HepG2 (cell line): ENCODE measurements around the gene ASXL1. TPM values are rescaled to one million over a fixed set of nuclear protein-coding genes. Genes with fewer than 3 reads are reported as not detected.

Experiments
- KDM2A ChIP-seq: sonication (generic); formaldehyde crosslinking; IDR thresholded peaks from 2 replicates; pipeline ENCODE4 v1.4.0; 2020; ENCODE audit warnings: low read depth, missing genetic modification reagents, borderline replicate concordance
- MTA1 ChIP-seq: sonication (generic); formaldehyde crosslinking; IDR thresholded peaks from 2 replicates; pipeline ENCODE4 v1.4.0; 2020; ENCODE audit warnings: missing genetic modification reagents, mild to moderate bottlenecking, borderline replicate concordance
- NFIB ChIP-seq: sonication (generic); formaldehyde crosslinking; IDR thresholded peaks from 2 replicates; pipeline ENCODE4 v1.9.0; 2021; ENCODE audit warnings: missing genetic modification reagents, mild to moderate bottlenecking, borderline replicate concordance
- PRPF4 ChIP-seq: fragments of 200-400 bp; formaldehyde crosslinking; IDR thresholded peaks from 2 replicates; pipeline ENCODE4 v1.6.1; 2016; ENCODE audit warnings: low read length, low read depth; ENCODE audit not compliant: poor library complexity, severe bottlenecking
- SMAD1 ChIP-seq: sonication (generic); formaldehyde crosslinking; IDR thresholded peaks from 2 replicates; pipeline ENCODE4 v1.4.0; 2020; ENCODE audit warnings: missing genetic modification reagents, low read depth, mild to moderate bottlenecking, borderline replicate concordance
- SNAPC2 ChIP-seq: sonication (generic); formaldehyde crosslinking; IDR thresholded peaks from 2 replicates; pipeline ENCODE4 v1.8.1; 2022; ENCODE audit warnings: mild to moderate bottlenecking, missing genetic modification reagents
- STAG1 ChIP-seq: sonication (generic); formaldehyde crosslinking; IDR thresholded peaks from 2 replicates; pipeline ENCODE4 v1.4.0; 2020; ENCODE audit warnings: missing genetic modification reagents
- TFDP2 ChIP-seq: sonication (generic); formaldehyde crosslinking; IDR thresholded peaks from 2 replicates; pipeline ENCODE4 v1.4.0; 2020; ENCODE audit warnings: missing genetic modification reagents
- ZNF136 ChIP-seq: sonication (generic); formaldehyde crosslinking; IDR thresholded peaks from 2 replicates; pipeline ENCODE4 v1.8.1; 2022; ENCODE audit warnings: low read depth, mild to moderate bottlenecking, moderate library complexity, missing genetic modification reagents
- ZNF234 ChIP-seq: sonication (generic); formaldehyde crosslinking; conservative IDR thresholded peaks from 2 replicates; pipeline ENCODE4 v1.5.1; 2020; ENCODE audit warnings: mild to moderate bottlenecking, missing genetic modification reagents
- ZNF317 ChIP-seq: sonication (generic); formaldehyde crosslinking; IDR thresholded peaks from 2 replicates; pipeline ENCODE4 v1.5.0; 2020; ENCODE audit warnings: mild to moderate bottlenecking, missing genetic modification reagents
- ZNF34 ChIP-seq: sonication (generic); formaldehyde crosslinking; IDR thresholded peaks from 2 replicates; pipeline ENCODE4 v1.4.0; 2020; ENCODE audit warnings: mild to moderate bottlenecking, missing genetic modification reagents, borderline replicate concordance
- ZNF362 ChIP-seq: sonication (generic); formaldehyde crosslinking; IDR thresholded peaks from 2 replicates; pipeline ENCODE4 v1.4.0; 2020; ENCODE audit warnings: missing genetic modification reagents, mild to moderate bottlenecking, borderline replicate concordance
- ZNF468 ChIP-seq: sonication (generic); formaldehyde crosslinking; IDR thresholded peaks from 2 replicates; pipeline ENCODE4 v1.8.0; 2022; ENCODE audit warnings: mild to moderate bottlenecking, moderate library complexity, missing genetic modification reagents
- ZNF484 ChIP-seq: sonication (generic); formaldehyde crosslinking; IDR thresholded peaks from 2 replicates; pipeline ENCODE4 v1.5.1; 2020; ENCODE audit warnings: mild to moderate bottlenecking, low read depth, missing genetic modification reagents, borderline replicate concordance
- ZNF557 ChIP-seq: sonication (generic); formaldehyde crosslinking; IDR thresholded peaks from 2 replicates; pipeline ENCODE4 v1.4.0; 2020; ENCODE audit warnings: missing genetic modification reagents
- ZNF672 ChIP-seq: sonication (generic); formaldehyde crosslinking; IDR thresholded peaks from 2 replicates; pipeline ENCODE4 v1.8.1; 2022; ENCODE audit warnings: missing genetic modification reagents
- ZNF850 ChIP-seq: sonication (generic); formaldehyde crosslinking; conservative IDR thresholded peaks from 2 replicates; pipeline ENCODE4 v1.9.0; 2021; ENCODE audit warnings: mild to moderate bottlenecking, missing genetic modification reagents
- polyA plus RNA-seq, 8 experiments: library from polyadenylated mRNA; depleted of rRNA in 3 of 8; stranded (reverse) in 7 of 8; unstranded in 1 of 8; fragments of >200 nt; fragmentation: Illumina TruSeq in 4 of 8; extraction: Trizol in 4 of 8; gene quantifications; 2 replicates each; pipeline versions ENCODE4 v1.2.1 to v1.2.3, GENCODE V29; 2011 to 2016; ENCODE audit warnings: low read depth in 4 of 8, missing spikeins in 1 of 8, mixed read lengths in 1 of 8; ENCODE audit not compliant: insufficient read depth in 1 of 8
- total RNA-seq, 5 experiments: library from RNA; depleted of rRNA; stranded (reverse); fragments of >200 nt; fragmentation: Illumina TruSeq; extraction: Trizol; gene quantifications; 2 replicates each; pipeline ENCODE4 v1.2.3, GENCODE V29; 2016; ENCODE audit warnings: low read depth in 1 of 5
- TF ChIP-seq, protein P1 (sequence below): sonication (generic); formaldehyde crosslinking; IDR thresholded peaks from 2 replicates; pipeline ENCODE4 v1.5.1; 2020; ENCODE audit warnings: mild to moderate bottlenecking, missing genetic modification reagents, borderline replicate concordance
- TF ChIP-seq, protein P2 (sequence below): sonication (generic); formaldehyde crosslinking; IDR thresholded peaks from 2 replicates; pipeline ENCODE4 v1.8.1; 2023; ENCODE audit warnings: missing genetic modification reagents, mild to moderate bottlenecking, borderline replicate concordance
- TF ChIP-seq, protein P3 (sequence below): sonication (generic); formaldehyde crosslinking; IDR thresholded peaks from 2 replicates; pipeline ENCODE4 v1.4.0; 2020; ENCODE audit warnings: missing genetic modification reagents

Gene ASXL1
- total and polyA plus RNA-seq, 2 of the 13 experiments (the other 11 are each of a cell fraction or from before 2014, with no cell fraction given): 62.1 to 74.8 TPM

DNA sequence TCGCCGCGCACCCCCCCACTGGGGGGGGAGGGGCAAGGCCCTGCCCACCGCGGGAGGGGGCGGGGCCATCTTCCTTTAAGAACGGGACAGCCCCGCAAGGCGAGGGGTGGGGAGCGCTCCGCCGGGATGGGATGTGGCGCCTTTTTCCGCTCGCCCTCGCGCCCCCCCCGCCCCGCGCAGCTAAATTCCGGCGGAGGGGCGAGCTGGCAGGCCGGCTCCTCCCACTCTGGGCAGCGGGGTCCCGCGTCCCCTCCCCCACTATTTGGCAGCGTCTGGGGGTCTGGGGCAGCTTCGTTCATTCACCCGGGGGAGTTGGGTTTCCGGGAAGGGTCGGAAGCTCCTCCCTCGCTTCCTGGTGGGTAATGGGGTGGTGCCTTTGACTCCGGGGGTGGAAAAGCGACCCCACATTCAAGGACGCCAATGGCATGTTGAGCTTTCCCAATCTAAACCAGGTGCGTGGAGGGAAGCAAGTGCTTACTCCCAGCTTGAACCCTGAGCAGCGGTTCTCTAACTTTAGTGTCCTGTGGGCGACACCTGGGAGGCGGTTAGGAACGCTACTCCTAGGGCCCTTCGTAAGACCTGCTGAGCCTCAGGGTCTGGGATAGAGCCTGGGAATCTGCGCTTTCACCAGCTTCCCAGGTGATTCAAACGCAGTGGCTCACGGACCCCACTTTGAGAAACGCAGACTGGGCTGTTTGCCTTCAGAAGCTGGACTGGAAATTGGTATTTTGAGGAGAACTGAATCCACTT lies 927 bp downstream of the ASXL1 start (continued):
- TF ChIP-seq, protein P1, sequence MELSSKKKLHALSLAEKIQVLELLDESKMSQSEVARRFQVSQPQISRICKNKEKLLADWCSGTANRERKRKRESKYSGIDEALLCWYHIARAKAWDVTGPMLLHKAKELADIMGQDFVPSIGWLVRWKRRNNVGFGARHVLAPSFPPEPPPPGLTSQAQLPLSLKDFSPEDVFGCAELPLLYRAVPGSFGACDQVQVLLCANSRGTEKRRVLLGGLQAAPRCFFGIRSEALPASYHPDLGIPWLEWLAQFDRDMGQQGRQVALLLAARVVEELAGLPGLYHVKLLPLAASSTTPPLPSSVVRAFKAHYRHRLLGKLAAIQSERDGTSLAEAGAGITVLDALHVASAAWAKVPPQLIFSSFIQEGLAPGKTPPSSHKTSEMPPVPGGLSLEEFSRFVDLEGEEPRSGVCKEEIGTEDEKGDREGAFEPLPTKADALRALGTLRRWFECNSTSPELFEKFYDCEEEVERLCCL (CRISPR knock-in tag): 0 out of 2 replicates have a peak, but pooled peaks have one; percentile 29
- TF ChIP-seq ZNF34 (CRISPR knock-in tag) (no peak), SMAD1 (CRISPR knock-in tag) (no peak), NFIB (CRISPR knock-in tag) (no peak), MTA1 (peak; percentile 56; the same call in 1 of the 2 replicates), ZNF850 (CRISPR knock-in tag) (peak; percentile 95), ZNF672 (CRISPR knock-in tag) (no peak), ZNF468 (CRISPR knock-in tag) (0 out of 2 replicates have a peak, but pooled peaks have one; percentile 26), SNAPC2 (CRISPR knock-in tag) (no peak), KDM2A (CRISPR knock-in tag) (peak; percentile 81), ZNF557 (0 out of 2 replicates have a peak, but pooled peaks have one; percentile 62), ZNF136 (CRISPR knock-in tag) (0 out of 2 replicates have a peak, but pooled peaks have one; percentile 70), ZNF317 (CRISPR knock-in tag) (peak; percentile 71), TFDP2 (CRISPR knock-in tag) (peak; percentile 38; the same call in 1 of the 2 replicates), PRPF4 (no peak), ZNF362 (0 out of 2 replicates have a peak, but pooled peaks have one; percentile 46), STAG1 (CRISPR knock-in tag) (peak; percentile 19; the same call in 1 of the 2 replicates), ZNF484 (peak; percentile 67; the same call in 1 of the 2 replicates), ZNF234 (CRISPR knock-in tag) (0 out of 2 replicates have a peak, but pooled peaks have one; percentile 62)
- TF ChIP-seq, protein P2, sequence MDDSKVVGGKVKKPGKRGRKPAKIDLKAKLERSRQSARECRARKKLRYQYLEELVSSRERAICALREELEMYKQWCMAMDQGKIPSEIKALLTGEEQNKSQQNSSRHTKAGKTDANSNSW (CRISPR knock-in tag): peak; percentile 86
- TF ChIP-seq, protein P3, sequence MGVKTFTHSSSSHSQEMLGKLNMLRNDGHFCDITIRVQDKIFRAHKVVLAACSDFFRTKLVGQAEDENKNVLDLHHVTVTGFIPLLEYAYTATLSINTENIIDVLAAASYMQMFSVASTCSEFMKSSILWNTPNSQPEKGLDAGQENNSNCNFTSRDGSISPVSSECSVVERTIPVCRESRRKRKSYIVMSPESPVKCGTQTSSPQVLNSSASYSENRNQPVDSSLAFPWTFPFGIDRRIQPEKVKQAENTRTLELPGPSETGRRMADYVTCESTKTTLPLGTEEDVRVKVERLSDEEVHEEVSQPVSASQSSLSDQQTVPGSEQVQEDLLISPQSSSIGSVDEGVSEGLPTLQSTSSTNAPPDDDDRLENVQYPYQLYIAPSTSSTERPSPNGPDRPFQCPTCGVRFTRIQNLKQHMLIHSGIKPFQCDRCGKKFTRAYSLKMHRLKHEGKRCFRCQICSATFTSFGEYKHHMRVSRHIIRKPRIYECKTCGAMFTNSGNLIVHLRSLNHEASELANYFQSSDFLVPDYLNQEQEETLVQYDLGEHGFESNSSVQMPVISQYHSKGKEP: no peak
